Activated CD4-positive, alpha-beta T cell treated with anti-CD3 and anti-CD28 coated beads, Interleukin-2, Interleukin-4, amounts not matched to agents 100 ng/mL and 50 ng/mL, durations not matched to agents 16 hours and 8 hours (primary cell): Measurements from ENCODE around the gene SOX6.
"Not testable (repeated sequence)": the region's sequence is repeated elsewhere in the genome, so short reads cannot be mapped to it uniquely, and the experiment has no call there.

ENCODE experiments used
- DNase-seq: peaks from one replicate; pipeline ENCODE4 v3.0.0-alpha.2; 2020; ENCODE audit warnings: low spot score

SOX6 gene

GRCh38 chr11:16093889-16094653, 262.3 kb downstream of the SOX6 start:
- no peak for DNase-seq

GRCh38 chr11:16091862-16092261, 264.5 kb downstream of the SOX6 start:
- no peak for DNase-seq

GRCh38 chr11:16089481-16089880, 266.9 kb downstream of the SOX6 start:
- DNase-seq = no peak

- no peak for DNase-seq
Measured at GRCh38 chr11:16088774-16089173, 267.6 kb downstream of the SOX6 start.

GRCh38 chr11:16087886-16088285, 268.5 kb downstream of the SOX6 start:
- no peak for DNase-seq

- DNase-seq = no peak
Measured at GRCh38 chr11:16086229-16086819, 270.0 kb downstream of the SOX6 start.

GRCh38 chr11:16082095-16083055, 274.0 kb downstream of the SOX6 start:
- no peak for DNase-seq

GRCh38 chr11:16081382-16082094, 274.8 kb downstream of the SOX6 start:
- no peak for DNase-seq

GRCh38 chr11:16080688-16081381, 275.5 kb downstream of the SOX6 start:
- DNase-seq = no peak

GRCh38 chr11:16078936-16079335, 277.4 kb downstream of the SOX6 start:
- no peak for DNase-seq

- no peak for DNase-seq
Measured at GRCh38 chr11:16070573-16070972, 285.8 kb downstream of the SOX6 start.

GRCh38 chr11:16067268-16067667, 289.1 kb downstream of the SOX6 start:
- not testable (repeated sequence) for DNase-seq

GRCh38 chr11:16059332-16059731, 297.0 kb downstream of the SOX6 start:
- no peak for DNase-seq

GRCh38 chr11:16058671-16059070, 297.7 kb downstream of the SOX6 start:
- no peak for DNase-seq

- no peak for DNase-seq
Measured at GRCh38 chr11:16052750-16053149, 303.6 kb downstream of the SOX6 start.

GRCh38 chr11:16049611-16050010, 306.7 kb downstream of the SOX6 start:
- no peak for DNase-seq

GRCh38 chr11:16047073-16047472, 309.3 kb downstream of the SOX6 start:
- DNase-seq = no peak

- no peak for DNase-seq
Measured at GRCh38 chr11:16043617-16044016, 312.7 kb downstream of the SOX6 start.

GRCh38 chr11:16041207-16041606, 315.1 kb downstream of the SOX6 start:
- no peak for DNase-seq

- no peak for DNase-seq
Measured at GRCh38 chr11:16040151-16040550, 316.2 kb downstream of the SOX6 start.

- DNase-seq = no peak
Measured at GRCh38 chr11:16037179-16037578, 319.2 kb downstream of the SOX6 start.
